ENCODE measurements around the gene MESD. TPM values are rescaled to one million over a fixed set of nuclear protein-coding genes. Genes with fewer than 3 reads are reported as not detected.
A peak's percentile ranks its signal among the peaks of the same experiment; 100 is the strongest.

MESD gene
- total RNA-seq, 6 experiments from 2014 or later, result 10.8 to 16.7 (median 14.6) TPM

GRCh38 chr15:80972276-80972675 is 17.3 kb downstream of the MESD start:
- H3K4me3 ChIP-seq, result no peak overlapping the region
- 90% methylated on average over 3 of the region's 3 CpGs for WGBS (ENCODE audit: insufficient coverage, low coverage, low lambda C conversion rate, missing lambda C conversion rate)
- no peaks in the 10 kb centered on the region for H3K36me3 ChIP-seq
- H3K27me3 ChIP-seq, result no peaks in the 10 kb centered on the region
- no peaks in the 10 kb centered on the region for H3K4me1 ChIP-seq
- TF ChIP-seq POLR2A (IDR thresholded peaks at IDR 0.05), result no peak
- TF ChIP-seq CTCF (IDR thresholded peaks at IDR 0.05), result no peak
- no peak for ATAC-seq
- intact Hi-C loops (cut with DNase I), result loop anchor here (5.0 to 10.0 kb wide), 3 partner anchors 195 to 517 kb away; partner anchors contain the start of gene CEMIP (in 1 of the 2)
- no peak overlapping the region for H3K27ac ChIP-seq
- no peak for DNase-seq
- no peaks in the 10 kb centered on the region for H3K9me3 ChIP-seq

GRCh38 chr15:80971143-80971542 is 18.5 kb downstream of the MESD start:
- 74% methylated on average over 2 of the region's 2 CpGs for WGBS (ENCODE audit: insufficient coverage, low coverage, low lambda C conversion rate, missing lambda C conversion rate)
- TF ChIP-seq POLR2A (IDR thresholded peaks at IDR 0.05), result no peak
- Histone ChIP-seq H3K27ac (no peak overlapping the region), H3K27me3 (no peaks in the 10 kb centered on the region), H3K9me3 (no peaks in the 10 kb centered on the region), H3K4me1 (no peaks in the 10 kb centered on the region), H3K36me3 (no peaks in the 10 kb centered on the region), H3K4me3 (no peak overlapping the region)
- no peak for ATAC-seq
- intact Hi-C loops (cut with DNase I), result loop anchor here (5.0 to 10.0 kb wide), 3 partner anchors 194 to 516 kb away; partner anchors contain the start of gene CEMIP (in 1 of the 2)
- no peak for DNase-seq

- no peak for TF ChIP-seq POLR2A (IDR thresholded peaks at IDR 0.05)
- TF ChIP-seq CTCF (IDR thresholded peaks at IDR 0.05), result no peak
- Histone ChIP-seq H3K9me3 (no peaks in the 10 kb centered on the region), H3K27ac (no peak overlapping the region), H3K27me3 (no peaks in the 10 kb centered on the region), H3K4me3 (no peak overlapping the region), H3K36me3 (no peaks in the 10 kb centered on the region), H3K4me1 (no peaks in the 10 kb centered on the region)
- intact Hi-C loops (cut with DNase I), result loop anchor here (5.0 to 10.0 kb wide), 3 partner anchors 193 to 516 kb away; partner anchors contain the start of gene CEMIP (in 1 of the 2)
- DNase-seq (no peak), ATAC-seq (no peak)
- WGBS (ENCODE audit: insufficient coverage, low coverage, low lambda C conversion rate, missing lambda C conversion rate), result 90% methylated on average over 3 of the region's 3 CpGs
These were observed 19.0 kb downstream of the MESD start for GRCh38 chr15:80970658-80971057.

- intact Hi-C loops (cut with DNase I), result loop anchor here (5.0 to 10.0 kb wide), 3 partner anchors 193 to 515 kb away; partner anchors contain the start of gene CEMIP (in 1 of the 2)
- no peaks in the 10 kb centered on the region for H3K9me3 ChIP-seq
- peak; percentile 71 to 86 (median 84) for TF ChIP-seq CTCF (IDR thresholded peaks at IDR 0.05)
- TF ChIP-seq POLR2A (IDR thresholded peaks at IDR 0.05), result no peak
- no peak overlapping the region for H3K27ac ChIP-seq
- H3K36me3 ChIP-seq, result no peaks in the 10 kb centered on the region
- H3K4me1 ChIP-seq, result no peaks in the 10 kb centered on the region
- H3K27me3 ChIP-seq, result no peaks in the 10 kb centered on the region
- ATAC-seq (peak; percentile 75 to 89 (median 82)), DNase-seq (no peak)
- no peak overlapping the region for H3K4me3 ChIP-seq
- 44% methylated on average over 10 of the region's 12 CpGs for WGBS (ENCODE audit: insufficient coverage, low coverage, low lambda C conversion rate, missing lambda C conversion rate)
These were observed 19.5 kb downstream of the MESD start for GRCh38 chr15:80970018-80970657.

GRCh38 chr15:80969316-80969715 is 20.3 kb downstream of the MESD start:
- no peak for DNase-seq
- H3K27me3 ChIP-seq, result no peaks in the 10 kb centered on the region
- whole genome bisulfite sequencing (ENCODE audit: insufficient coverage, low coverage, low lambda C conversion rate, missing lambda C conversion rate), result 63% methylated on average over 1 of the region's 7 CpGs
- ATAC-seq, result no peak
- H3K36me3 ChIP-seq, result no peaks in the 10 kb centered on the region
- no peak overlapping the region for H3K4me3 ChIP-seq
- intact Hi-C loops (cut with DNase I), result loop anchor here in 1 of 2 donors (10.0 kb wide), 1 partner anchor 515 kb away; no protein-coding TSS in a partner anchor
- H3K4me1 ChIP-seq, result no peaks in the 10 kb centered on the region
- TF ChIP-seq POLR2A (IDR thresholded peaks at IDR 0.05) (no peak), CTCF (IDR thresholded peaks at IDR 0.05) (no peak)
- H3K27ac ChIP-seq, result no peak overlapping the region
- no peaks in the 10 kb centered on the region for H3K9me3 ChIP-seq

All from right lobe of liver (tissue), 6 donors.